SU-DHL-6 (cell line): ENCODE results near the gene MRE11.

Experiments
- CTCF ChIP-seq: fragments of 200-600 bp; sonication (generic); IDR thresholded peaks from one replicate; pipeline ENCODE4 v1.5.1; 2017; ENCODE audit warnings: antibody characterized with exemption, mild to moderate bottlenecking, low read length, moderate library complexity; ENCODE audit not compliant: insufficient read depth, poor library complexity, severe bottlenecking
- EZH2phosphoT487 ChIP-seq: fragments of 200-600 bp; sonication (generic), shearing (Covaris generic); conservative IDR thresholded peaks from 2 replicates; pipeline ENCODE4 v1.6.1; 2018; ENCODE audit warnings: mild to moderate bottlenecking, antibody characterized with exemption, low read length, moderate library complexity, mixed read lengths

GRCh38 chr11:94457118-94458029, 36.3 kb downstream of the MRE11 start:
- no peak for TF ChIP-seq EZH2phosphoT487
- TF ChIP-seq CTCF = no peak
